SU-DHL-6 (cell line): ENCODE data around the gene NCR3LG1.

ENCODE experiments used
- CTCF ChIP-seq: fragments of 200-600 bp; sonication (generic); IDR thresholded peaks from one replicate; pipeline ENCODE4 v1.5.1; 2017; ENCODE audit warnings: antibody characterized with exemption, mild to moderate bottlenecking, low read length, moderate library complexity; ENCODE audit not compliant: insufficient read depth, poor library complexity, severe bottlenecking
- EZH2phosphoT487 ChIP-seq: fragments of 200-600 bp; sonication (generic), shearing (Covaris generic); conservative IDR thresholded peaks from 2 replicates; pipeline ENCODE4 v1.6.1; 2018; ENCODE audit warnings: mild to moderate bottlenecking, antibody characterized with exemption, low read length, moderate library complexity, mixed read lengths

- no peak for TF ChIP-seq CTCF
- TF ChIP-seq EZH2phosphoT487 = no peak
Measured at GRCh38 chr11:17314232-17314547, 37.4 kb upstream of the NCR3LG1 start.
